Endothelial cell of umbilical vein (primary cell): ENCODE data around the gene EPS8L2. TPM values are rescaled to one million over a fixed set of nuclear protein-coding genes. Genes with fewer than 3 reads are reported as not detected.

Experiments
- BruUV-seq: library from RNA; stranded (reverse); fragments of 400-500 nt; replicated peaks from 2 replicates; lab custom pipeline; 2021; lab: Mats Ljungman, UMichigan
- CTCF ChIA-PET: fragments of 300-600, 350-600 bp; sonication (Branson Sonifier 250); formaldehyde crosslinking; loops from one replicate; lab custom pipeline; 2021; ENCODE audit warnings: antibody characterized with exemption, inconsistent platforms; lab: Charles Lee
- POLR2A ChIA-PET: fragments of 300-600, 350-600 bp; sonication (Branson Sonifier 250); formaldehyde crosslinking; loops from one replicate; lab custom pipeline; 2021; ENCODE audit warnings: antibody characterized with exemption, inconsistent platforms; lab: Charles Lee
- DNase-seq: peaks from one replicate; pipeline ENCODE4 v3.0.0-alpha.2; 2011; ENCODE audit warnings: low read depth, low spot score
- FAIRE-seq: peaks from 2 replicates; lab custom pipeline; 2011; peaks lifted over from hg19 to GRCh38; lab: Jason Lieb, UNC
- H2AFZ ChIP-seq: 2 replicates; pipeline ENCODE4 v1.6.0; 2012; ENCODE audit warnings: low read depth, low read length, control low read depth, inconsistent platforms
- H3K27ac ChIP-seq: 2 replicates; pipeline ENCODE4 v1.5.1; 2011; ENCODE audit warnings: low read depth, mild to moderate bottlenecking, control low read depth, low read length, moderate library complexity; ENCODE audit not compliant: insufficient read depth
- H3K27me3 ChIP-seq, 2 experiments: 2 replicates each; pipeline versions ENCODE4 v1.6.0 to v1.6.1; 2011; ENCODE audit warnings: low read length in 2 of 2, mixed read lengths in 1 of 2; ENCODE audit not compliant: control insufficient read depth in 2 of 2, insufficient read depth in 2 of 2
- H3K36me3 ChIP-seq, 2 experiments: 2 replicates in 1 of 2; 3 replicates in 1 of 2; pipeline ENCODE4 v1.5.1; 2011; ENCODE audit warnings: low read length in 2 of 2, mild to moderate bottlenecking in 1 of 2, moderate library complexity in 1 of 2; ENCODE audit not compliant: control insufficient read depth in 2 of 2, insufficient read depth in 2 of 2; ENCODE audit errors: extremely low read depth in 1 of 2
- H3K4me1 ChIP-seq: 3 replicates; pipeline ENCODE4 v1.5.1; 2011; ENCODE audit warnings: mild to moderate bottlenecking, low read length; ENCODE audit not compliant: control insufficient read depth, insufficient read depth; ENCODE audit errors: extremely low read depth
- H3K4me2 ChIP-seq: 2 replicates; pipeline ENCODE4 v1.6.1; 2011; ENCODE audit warnings: low read length, control low read depth, mixed read lengths; ENCODE audit not compliant: insufficient read depth
- H3K4me3 ChIP-seq, 3 experiments: fragments of 200-600 bp in 1 of 3; sonication (generic), shearing (Covaris generic) in 1 of 3; replicated peaks in 1 of 3; 2 replicates each; pipeline ENCODE4 v1.5.1; 2011 to 2016; ENCODE audit warnings: control low read depth in 3 of 3, low read length in 3 of 3, mild to moderate bottlenecking in 2 of 3, inconsistent platforms in 1 of 3, low read depth in 1 of 3, moderate library complexity in 1 of 3; ENCODE audit not compliant: insufficient read depth in 1 of 3
- H3K79me2 ChIP-seq: 2 replicates; pipeline ENCODE4 v1.6.0; 2012; ENCODE audit warnings: low read length, inconsistent platforms; ENCODE audit not compliant: control insufficient read depth, insufficient read depth
- H3K9ac ChIP-seq: replicated peaks from 2 replicates; pipeline ENCODE3; 2011; ENCODE audit warnings: low read length, control low read depth; ENCODE audit not compliant: insufficient read depth; ENCODE audit errors: extremely low read depth
- H3K9me1 ChIP-seq: replicated peaks from 3 replicates; pipeline ENCODE4 v1.6.0; 2011; ENCODE audit warnings: mild to moderate bottlenecking, low read length; ENCODE audit not compliant: control insufficient read depth, insufficient read depth; ENCODE audit errors: extremely low read depth
- H3K9me3 ChIP-seq: replicated peaks from 2 replicates; pipeline ENCODE4 v1.5.1; 2012; ENCODE audit warnings: low read length, inconsistent platforms; ENCODE audit not compliant: control insufficient read depth, insufficient read depth
- H4K20me1 ChIP-seq: replicated peaks from 2 replicates; pipeline ENCODE3; 2011; ENCODE audit warnings: mild to moderate bottlenecking, low read length; ENCODE audit not compliant: control insufficient read depth, insufficient read depth; ENCODE audit errors: extremely low read depth
- CTCF ChIP-seq, 2 donors: IDR thresholded peaks; 1 replicate in 1 of 2; 2 replicates in 1 of 2; pipeline ENCODE4 v1.5.1; 2011; ENCODE audit warnings: low read length in 2 of 2, mild to moderate bottlenecking in 2 of 2, moderate library complexity in 2 of 2, control low read depth in 1 of 2, inconsistent platforms in 1 of 2, low read depth in 1 of 2; ENCODE audit not compliant: insufficient read depth in 1 of 2; ENCODE audit errors: extremely low read depth in 1 of 2
- EZH2 ChIP-seq: IDR thresholded peaks from 2 replicates; pipeline ENCODE4 v1.6.1; 2012; ENCODE audit warnings: borderline replicate concordance, low read depth, mild to moderate bottlenecking, moderate library complexity, low read length, inconsistent platforms; ENCODE audit not compliant: severe bottlenecking
- FOS ChIP-seq: IDR thresholded peaks from 2 replicates; pipeline ENCODE4 v1.6.1; 2011; ENCODE audit warnings: mild to moderate bottlenecking, low read length, moderate library complexity, borderline replicate concordance; ENCODE audit not compliant: insufficient read depth
- GATA2 ChIP-seq: IDR thresholded peaks from 2 replicates; pipeline ENCODE4 v1.7.0; 2011; ENCODE audit warnings: low read depth, mild to moderate bottlenecking, moderate library complexity, mixed read lengths, low read length; ENCODE audit not compliant: insufficient read length, insufficient read depth
- JUN ChIP-seq: IDR thresholded peaks from 2 replicates; pipeline ENCODE4 v1.6.1; 2011; ENCODE audit warnings: borderline replicate concordance, low read depth; ENCODE audit not compliant: insufficient read length, insufficient read depth
- MAX ChIP-seq: IDR thresholded peaks from 2 replicates; pipeline ENCODE4 v1.6.1; 2011; ENCODE audit not compliant: insufficient read depth, insufficient read length
- MYC ChIP-seq: IDR thresholded peaks from one replicate; pipeline ENCODE4 v1.6.1; 2011; ENCODE audit warnings: mild to moderate bottlenecking, low read depth, low read length
- POLR2A ChIP-seq: IDR thresholded peaks from 2 replicates; pipeline ENCODE4 v1.6.1; 2012; ENCODE audit warnings: low read depth, mild to moderate bottlenecking, control low read depth, low read length
- POLR2AphosphoS5 ChIP-seq: IDR thresholded peaks from 2 replicates; pipeline ENCODE4 v1.6.1; 2012; ENCODE audit warnings: low read depth, mild to moderate bottlenecking, control low read depth, low read length, moderate library complexity; ENCODE audit not compliant: insufficient read depth
- dilution Hi-C: fragments of 300-500 bp; cut with MboI; formaldehyde crosslinking; loops from one replicate; pipeline ENCODE4 v1.15.0; 2019; ENCODE audit warnings: low sequenced_read_pairs; ENCODE audit not compliant: extremely low pct_ligation_motif_present
- intact Hi-C: fragments of 100-400 bp; cut with micrococcal nuclease; formaldehyde crosslinking; loops from one replicate; pipeline ENCODE4 v1.10.0; 2022
- polyA plus RNA-seq, 4 experiments: library from polyadenylated mRNA; depleted of rRNA in 3 of 4; stranded (reverse) in 3 of 4; unstranded in 1 of 4; fragments of >200 nt; gene quantifications; 2 replicates each; pipeline versions ENCODE4 v1.2.1 to v1.2.3, GENCODE V29; 2011 to 2012; ENCODE audit warnings: missing spikeins in 1 of 4
- total RNA-seq: library from RNA; stranded (reverse); gene quantifications from 2 replicates; pipeline ENCODE4 v1.2.3, GENCODE V29; 2021

The EPS8L2 gene
- total and polyA plus RNA-seq, 2 donors (not counting 3 experiments of a cell fraction or from before 2014, with no cell fraction given), result 5.2 to 12.5 TPM

DNA sequence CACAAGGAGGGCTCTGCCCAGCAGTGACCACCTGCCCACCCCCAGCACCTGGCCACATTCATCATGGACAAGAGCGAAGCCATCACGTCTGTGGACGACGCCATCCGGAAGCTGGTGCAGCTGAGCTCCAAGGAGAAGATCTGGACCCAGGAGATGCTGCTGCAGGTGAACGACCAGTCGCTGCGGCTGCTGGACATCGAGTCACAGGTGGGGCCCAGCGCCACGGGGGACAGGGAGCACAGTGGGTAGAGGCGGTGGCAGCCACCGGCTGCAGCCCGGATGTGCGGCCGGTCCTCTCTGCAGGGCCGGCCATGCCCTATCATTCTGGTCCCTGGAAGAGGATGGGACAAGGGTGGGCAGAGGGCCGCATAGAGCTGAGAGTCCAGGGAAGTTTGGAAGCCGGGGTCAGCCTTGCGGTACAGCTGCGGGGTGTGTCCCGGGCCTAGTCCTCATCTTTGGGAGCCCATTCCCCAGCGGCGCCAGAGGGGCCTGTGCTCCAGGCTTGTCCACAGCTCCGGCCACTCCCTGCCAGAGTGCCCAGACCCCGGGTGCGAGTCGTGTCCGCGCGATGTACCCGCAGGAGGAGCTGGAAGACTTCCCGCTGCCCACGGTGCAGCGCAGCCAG lies 14.1 kb downstream of the EPS8L2 start:
- Histone ChIP-seq H3K27me3 (peaks cover 17 to 18% of the 10 kb centered on the region in 2 experiments), H3K36me3 (no peaks in the 10 kb centered on the region), H3K79me2 (no peaks in the 10 kb centered on the region), H3K4me3 (no peak overlapping the region), H3K9ac (no peak overlapping the region), H4K20me1 (no peaks in the 10 kb centered on the region), H3K9me1 (no peaks in the 10 kb centered on the region), H3K4me1 (peaks cover 3% of the 10 kb centered on the region), H3K27ac (no peak overlapping the region), H3K9me3 (no peaks in the 10 kb centered on the region), H2AFZ (peak overlapping the region; percentile 31), H3K4me2 (no peak overlapping the region)
- no peak for TF ChIP-seq POLR2AphosphoS5
- no peak for TF ChIP-seq MAX
- TF ChIP-seq JUN, result no peak
- no peak for TF ChIP-seq CTCF (IDR thresholded peaks at IDR 0.05; ENCODE audit: extremely low read depth in 1 of 2, insufficient read depth in 1 of 2, low read depth in 1 of 2, low read length in 2 of 2)
- no peak for TF ChIP-seq MYC
- TF ChIP-seq EZH2, result no peak
- no peak for TF ChIP-seq POLR2A
- TF ChIP-seq GATA2, result no peak
- no peak for TF ChIP-seq FOS
- FAIRE-seq (no peak), DNase-seq (no peak)
- CTCF ChIA-PET, result interaction anchor here (0.6 to 2.0 kb wide), 7 partner anchors 8 to 166 kb away, joined by 3 to 8 read pairs (median 4); no protein-coding TSS in a partner anchor
- POLR2A ChIA-PET, result interaction anchor here (0.6 kb wide), 1 partner anchor 22 kb away, joined by 5 read pairs; no protein-coding TSS in a partner anchor
- BruUV-seq, result no TSS peak
- dilution Hi-C loops (no loop called here), intact Hi-C loops (no loop called here)
